ENCODE data around the gene CMYA5. TPM values are rescaled to one million over a fixed set of nuclear protein-coding genes. Genes with fewer than 3 reads are reported as not detected.

The CMYA5 gene
- total and polyA plus RNA-seq, 4 donors, result 1.3 to 2.9 (median 2.0) TPM

DNA sequence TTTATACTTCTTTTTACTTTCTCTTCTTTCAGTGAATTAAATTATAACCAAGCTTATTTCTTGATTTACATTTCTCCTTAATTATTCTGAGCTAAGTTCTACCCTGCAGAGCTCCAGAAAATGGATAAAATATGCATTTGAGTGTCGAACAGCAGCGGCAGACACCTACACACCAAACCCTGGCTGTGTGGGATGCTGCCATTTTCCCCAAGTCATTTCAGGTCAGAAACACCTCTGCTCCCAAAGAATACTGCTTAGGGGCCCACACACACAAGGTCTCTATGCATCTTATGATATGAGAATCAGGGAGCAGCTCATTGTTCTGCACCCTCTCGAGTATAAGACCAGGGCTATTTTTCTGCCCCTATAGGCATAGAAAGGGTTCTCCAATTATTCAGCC lies 122.3 kb downstream of the CMYA5 start:
- Histone ChIP-seq H3K27me3 (ENCODE audit: control insufficient read depth in 4 of 4, insufficient read depth in 4 of 4, low read length in 3 of 4) (no peaks in the 10 kb centered on the region), H3K4me1 (ENCODE audit: control insufficient read depth in 4 of 4, insufficient read depth in 4 of 4, low read length in 3 of 4) (no peaks in the 10 kb centered on the region), H3K36me3 (ENCODE audit: control insufficient read depth in 4 of 4, insufficient read depth in 3 of 4, low read depth in 1 of 4, low read length in 3 of 4) (peaks cover 0 to 2% (median 0%) of the 10 kb centered on the region in 4 donors), H3K9ac (ENCODE audit: low read depth in 1 of 2, low read length in 2 of 2) (no peak overlapping the region), H3K27ac (ENCODE audit: low read depth in 1 of 2, low read length in 2 of 2) (no peak overlapping the region), H3K4me3 (ENCODE audit: low read depth in 1 of 3, low read length in 3 of 3) (no peak overlapping the region), H3K9me3 (ENCODE audit: control insufficient read depth in 4 of 4, low read length in 3 of 4) (no peaks in the 10 kb centered on the region)
- WGBS, result 97% methylated on average over 3 of the region's 3 CpGs
- TF ChIP-seq NR2F2 (IDR thresholded peaks at IDR 0.05), result no peak
- TF ChIP-seq FOXA2 (IDR thresholded peaks at IDR 0.05), result no peak
- no peak for DNase-seq (ENCODE audit: low spot score)

DNA sequence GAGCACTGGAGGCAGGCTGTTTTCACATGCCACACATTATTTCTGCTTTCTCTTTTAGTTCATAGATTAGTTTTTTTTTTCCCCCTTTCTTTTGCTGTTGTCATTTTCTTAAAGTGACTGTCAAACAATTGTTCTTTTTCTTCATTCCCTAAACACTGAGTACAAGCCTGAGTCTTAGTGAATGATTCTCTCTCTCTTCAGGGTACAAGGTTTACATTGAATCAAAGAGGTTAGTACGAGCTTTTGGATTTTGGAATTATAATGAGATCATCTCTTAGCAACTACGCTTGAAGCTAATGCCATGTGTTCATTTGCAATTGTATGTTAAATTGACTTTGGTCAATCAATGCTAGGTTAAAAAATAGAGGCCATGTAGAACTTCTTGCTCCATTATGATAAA lies 125.1 kb downstream of the CMYA5 start:
- Histone ChIP-seq H3K4me1 (ENCODE audit: control insufficient read depth in 4 of 4, insufficient read depth in 4 of 4, low read length in 3 of 4) (no peaks in the 10 kb centered on the region), H3K27me3 (ENCODE audit: control insufficient read depth in 4 of 4, insufficient read depth in 4 of 4, low read length in 3 of 4) (no peaks in the 10 kb centered on the region), H3K27ac (ENCODE audit: low read depth in 1 of 2, low read length in 2 of 2) (no peak overlapping the region), H3K9ac (ENCODE audit: low read depth in 1 of 2, low read length in 2 of 2) (no peak overlapping the region), H3K4me3 (ENCODE audit: low read depth in 1 of 3, low read length in 3 of 3) (no peak overlapping the region), H3K36me3 (ENCODE audit: control insufficient read depth in 4 of 4, insufficient read depth in 3 of 4, low read depth in 1 of 4, low read length in 3 of 4) (peaks cover 0 to 2% (median 0%) of the 10 kb centered on the region in 4 donors), H3K9me3 (ENCODE audit: control insufficient read depth in 4 of 4, low read length in 3 of 4) (no peaks in the 10 kb centered on the region)
- DNase-seq (ENCODE audit: low spot score), result no peak
- 82% methylated on average over 2 of the region's 2 CpGs for WGBS
- TF ChIP-seq MAX (IDR thresholded peaks at IDR 0.05) (no peak), ZBTB33 (IDR thresholded peaks at IDR 0.05) (no peak), RXRA (IDR thresholded peaks at IDR 0.05) (no peak), REST (IDR thresholded peaks at IDR 0.05) (no peak), HNF4G (IDR thresholded peaks at IDR 0.05) (no peak), SP1 (IDR thresholded peaks at IDR 0.05) (no peak), EGR1 (IDR thresholded peaks at IDR 0.05; ENCODE audit: low read depth in 2 of 2) (no peak), YY1 (IDR thresholded peaks at IDR 0.05) (no peak), ATF3 (IDR thresholded peaks at IDR 0.05) (no peak), NR2F2 (IDR thresholded peaks at IDR 0.05) (no peak), JUND (IDR thresholded peaks at IDR 0.05) (no peak), FOXA2 (IDR thresholded peaks at IDR 0.05) (no peak), HNF4A (conservative IDR thresholded peaks at IDR 0.05) (no peak), RAD21 (IDR thresholded peaks at IDR 0.05) (no peak)
- TF ChIP-seq, protein P1, sequence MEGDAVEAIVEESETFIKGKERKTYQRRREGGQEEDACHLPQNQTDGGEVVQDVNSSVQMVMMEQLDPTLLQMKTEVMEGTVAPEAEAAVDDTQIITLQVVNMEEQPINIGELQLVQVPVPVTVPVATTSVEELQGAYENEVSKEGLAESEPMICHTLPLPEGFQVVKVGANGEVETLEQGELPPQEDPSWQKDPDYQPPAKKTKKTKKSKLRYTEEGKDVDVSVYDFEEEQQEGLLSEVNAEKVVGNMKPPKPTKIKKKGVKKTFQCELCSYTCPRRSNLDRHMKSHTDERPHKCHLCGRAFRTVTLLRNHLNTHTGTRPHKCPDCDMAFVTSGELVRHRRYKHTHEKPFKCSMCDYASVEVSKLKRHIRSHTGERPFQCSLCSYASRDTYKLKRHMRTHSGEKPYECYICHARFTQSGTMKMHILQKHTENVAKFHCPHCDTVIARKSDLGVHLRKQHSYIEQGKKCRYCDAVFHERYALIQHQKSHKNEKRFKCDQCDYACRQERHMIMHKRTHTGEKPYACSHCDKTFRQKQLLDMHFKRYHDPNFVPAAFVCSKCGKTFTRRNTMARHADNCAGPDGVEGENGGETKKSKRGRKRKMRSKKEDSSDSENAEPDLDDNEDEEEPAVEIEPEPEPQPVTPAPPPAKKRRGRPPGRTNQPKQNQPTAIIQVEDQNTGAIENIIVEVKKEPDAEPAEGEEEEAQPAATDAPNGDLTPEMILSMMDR (IDR thresholded peaks at IDR 0.05; ENCODE audit: low read depth, low read length, missing input control), result no peak
